Transverse colon (tissue), 4 donors: ENCODE measurements around the gene ILKAP.
A peak's percentile ranks its signal among the peaks of the same experiment; 100 is the strongest.

Source experiments
- CTCF ChIP-seq, 5 experiments: fragments of 200-600 bp in 3 of 5; fragments of 450-650 bp in 2 of 5; sonication (generic) in 3 of 5; IDR thresholded peaks; 1 replicate in 2 of 5; 2 replicates in 3 of 5; pipeline ENCODE4 v1.5.1; 2016 to 2017; ENCODE audit warnings: antibody characterized with exemption in 5 of 5, inconsistent platforms in 3 of 5, mild to moderate bottlenecking in 2 of 5, moderate library complexity in 1 of 5
- EP300 ChIP-seq: sonication (generic); formaldehyde crosslinking; IDR thresholded peaks from one replicate; pipeline ENCODE4 v1.6.1; 2017; ENCODE audit warnings: antibody characterized with exemption, low read depth
- POLR2A ChIP-seq: fragments of 450-650 bp; IDR thresholded peaks from one replicate; pipeline ENCODE4 v1.6.1; 2016; ENCODE audit warnings: antibody characterized with exemption, mild to moderate bottlenecking, moderate library complexity
- POLR2AphosphoS5 ChIP-seq, 3 donors: sonication (generic); formaldehyde crosslinking; IDR thresholded peaks; one replicate each; pipeline ENCODE4 v1.6.1; 2016; ENCODE audit warnings: antibody characterized with exemption in 3 of 3

- TF ChIP-seq POLR2A (no peak), CTCF (IDR thresholded peaks at IDR 0.05) (peak in 1 of 5 experiments; percentile 12), EP300 (no peak), POLR2AphosphoS5 (IDR thresholded peaks at IDR 0.05) (no peak)
Measured at GRCh38 chr2:238127165-238128060, 76.1 kb downstream of the ILKAP start.
